ENCODE measurements around the gene NOL3. TPM values are rescaled to one million over a fixed set of nuclear protein-coding genes. Genes with fewer than 3 reads are reported as not detected.

Gene NOL3
- total and polyA plus RNA-seq, 8 donors: 11.4 to 492 (median 35.3) TPM

DNA sequence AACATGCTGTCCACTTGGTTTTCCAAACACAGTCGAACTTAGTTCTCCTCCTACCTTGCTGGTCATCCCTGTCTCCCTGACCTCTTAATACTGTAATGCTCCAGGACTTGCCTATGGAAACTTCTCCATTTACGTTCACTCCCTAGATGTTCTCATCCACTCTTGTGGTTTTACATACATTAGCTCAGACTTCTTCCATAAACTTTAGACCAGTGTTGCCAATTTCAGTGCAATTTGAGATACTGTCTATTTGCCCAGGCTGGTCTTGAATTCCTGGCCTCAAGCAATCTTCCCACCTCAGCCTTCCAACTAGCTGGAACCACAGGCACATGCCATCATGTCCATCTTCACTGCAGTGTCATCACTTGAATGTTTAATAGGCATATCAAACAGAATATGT, 11.9 kb downstream of the NOL3 start:
- Histone ChIP-seq H3K4me3 (no peak overlapping the region), H3K36me3 (no peaks in the 10 kb centered on the region), H3K27ac (peak overlapping the region in 3 of 5 donors; percentile 95 to 97 (median 96)), H3K9me3 (no peaks in the 10 kb centered on the region), H3K4me1 (peaks cover 37 to 80% (median 57%) of the 10 kb centered on the region in 4 donors), H3K27me3 (peaks cover 0 to 7% (median 0%) of the 10 kb centered on the region in 3 donors)
- TF ChIP-seq POLR2AphosphoS5 (IDR thresholded peaks at IDR 0.05): no peak
- no peak for TF ChIP-seq POLR2A (IDR thresholded peaks at IDR 0.05)
- TF ChIP-seq, protein P1, sequence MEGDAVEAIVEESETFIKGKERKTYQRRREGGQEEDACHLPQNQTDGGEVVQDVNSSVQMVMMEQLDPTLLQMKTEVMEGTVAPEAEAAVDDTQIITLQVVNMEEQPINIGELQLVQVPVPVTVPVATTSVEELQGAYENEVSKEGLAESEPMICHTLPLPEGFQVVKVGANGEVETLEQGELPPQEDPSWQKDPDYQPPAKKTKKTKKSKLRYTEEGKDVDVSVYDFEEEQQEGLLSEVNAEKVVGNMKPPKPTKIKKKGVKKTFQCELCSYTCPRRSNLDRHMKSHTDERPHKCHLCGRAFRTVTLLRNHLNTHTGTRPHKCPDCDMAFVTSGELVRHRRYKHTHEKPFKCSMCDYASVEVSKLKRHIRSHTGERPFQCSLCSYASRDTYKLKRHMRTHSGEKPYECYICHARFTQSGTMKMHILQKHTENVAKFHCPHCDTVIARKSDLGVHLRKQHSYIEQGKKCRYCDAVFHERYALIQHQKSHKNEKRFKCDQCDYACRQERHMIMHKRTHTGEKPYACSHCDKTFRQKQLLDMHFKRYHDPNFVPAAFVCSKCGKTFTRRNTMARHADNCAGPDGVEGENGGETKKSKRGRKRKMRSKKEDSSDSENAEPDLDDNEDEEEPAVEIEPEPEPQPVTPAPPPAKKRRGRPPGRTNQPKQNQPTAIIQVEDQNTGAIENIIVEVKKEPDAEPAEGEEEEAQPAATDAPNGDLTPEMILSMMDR (IDR thresholded peaks at IDR 0.05): no peak
- TF ChIP-seq EP300 (IDR thresholded peaks at IDR 0.05): no peak
- intact Hi-C loops (cut with DNase I; ENCODE audit: low total_unique reads): no loop called here
- 76 to 93% (median 87%) methylated on average over 2 of the region's 2 CpGs for WGBS, 5 donors
- no peak for DNase-seq

GRCh38 chr16:67183284-67183626, 12.9 kb downstream of the NOL3 start:
- intact Hi-C loops (cut with DNase I; ENCODE audit: low total_unique reads): no loop called here
- Histone ChIP-seq H3K9me3 (no peaks in the 10 kb centered on the region), H3K27ac (peak overlapping the region; percentile 60 to 98 (median 96)), H3K27me3 (peaks cover 0 to 4% (median 0%) of the 10 kb centered on the region in 3 donors), H3K36me3 (no peaks in the 10 kb centered on the region), H3K4me3 (peak overlapping the region; percentile 54 to 78 (median 59)), H3K4me1 (peaks cover 30 to 70% (median 48%) of the 10 kb centered on the region in 4 donors)
- TF ChIP-seq POLR2AphosphoS5 (IDR thresholded peaks at IDR 0.05) (no peak), EP300 (IDR thresholded peaks at IDR 0.05) (no peak), POLR2A (IDR thresholded peaks at IDR 0.05) (no peak)
- TF ChIP-seq, protein P1 (IDR thresholded peaks at IDR 0.05): no peak
- DNase-seq: no peak
- 7 to 11% (median 8%) methylated on average over 11 of the region's 11 CpGs for WGBS, 5 donors

- 0 to 1% (median 0%) methylated on average over 21 to 77 of the region's 77 CpGs for WGBS, 5 donors
- intact Hi-C loops (cut with DNase I; ENCODE audit: low total_unique reads): no loop called here
- peaks cover 0 to 4% (median 0%) of the 10 kb centered on the region in 3 donors for H3K27me3 ChIP-seq
- H3K4me3 ChIP-seq: peak within 1 kb of the TSS; percentile 54 to 78 (median 59)
- H3K36me3 ChIP-seq: no peaks in the 10 kb centered on the region
- no peak for TF ChIP-seq POLR2A (IDR thresholded peaks at IDR 0.05)
- TF ChIP-seq EP300 (IDR thresholded peaks at IDR 0.05): peak; percentile 35
- peak; percentile 13 to 83 (median 68) for TF ChIP-seq POLR2AphosphoS5 (IDR thresholded peaks at IDR 0.05)
- no peaks in the 10 kb centered on the region for H3K9me3 ChIP-seq
- H3K4me1 ChIP-seq: peaks cover 24 to 64% (median 42%) of the 10 kb centered on the region in 4 donors
- H3K27ac ChIP-seq: peak within 1 kb of the TSS; percentile 95 to 98 (median 97)
- peak; percentile 94 to 99 for DNase-seq
Observed at GRCh38 chr16:67183627-67184452, 13.5 kb downstream of the NOL3 start, which contains the start of gene MATCAP1. MATCAP1 (minus strand) TSS chr16:67183963; CDS start chr16:67180610, 3,353 bp downstream.

DNA sequence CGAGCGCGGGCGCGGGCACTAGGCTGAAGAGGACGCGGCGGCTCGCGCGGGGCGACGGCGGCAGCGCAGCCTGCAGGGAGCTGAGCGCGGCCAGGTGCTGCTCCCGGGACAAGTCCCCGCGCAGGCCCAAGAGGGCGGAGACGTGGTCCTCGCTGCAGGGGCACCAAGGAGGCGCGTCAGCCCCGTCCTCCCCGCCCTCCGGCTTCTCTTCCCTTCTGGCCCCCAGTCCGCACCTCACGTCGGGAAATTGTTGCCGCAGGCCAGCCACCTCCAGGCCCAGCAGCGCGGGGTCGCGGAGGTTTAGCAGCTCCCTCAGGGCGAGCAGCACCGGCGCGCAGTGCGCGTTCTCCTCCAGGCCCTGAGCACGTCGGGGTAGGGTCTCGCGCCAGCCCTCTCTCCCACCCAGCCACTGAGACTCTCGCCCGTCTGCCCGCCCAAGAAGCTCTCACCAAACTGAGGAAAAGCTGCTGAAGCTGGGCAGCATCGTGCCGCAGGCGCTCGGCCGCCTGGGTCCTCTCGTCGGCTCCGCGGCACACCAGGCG, 14.2 kb downstream of the NOL3 start:
- no peaks in the 10 kb centered on the region for H3K36me3 ChIP-seq
- H3K4me1 ChIP-seq: peaks cover 22 to 58% (median 38%) of the 10 kb centered on the region in 4 donors
- H3K27me3 ChIP-seq: peaks cover 0 to 4% (median 0%) of the 10 kb centered on the region in 3 donors
- 0 to 6% (median 5%) methylated on average over 28 to 59 of the region's 59 CpGs for WGBS, 5 donors
- no peaks in the 10 kb centered on the region for H3K9me3 ChIP-seq
- peak overlapping the region; percentile 54 to 78 (median 59) for H3K4me3 ChIP-seq
- no peak for TF ChIP-seq POLR2AphosphoS5 (IDR thresholded peaks at IDR 0.05)
- TF ChIP-seq, protein P1 (IDR thresholded peaks at IDR 0.05): no peak
- TF ChIP-seq POLR2A (IDR thresholded peaks at IDR 0.05): no peak
- no peak for TF ChIP-seq EP300 (IDR thresholded peaks at IDR 0.05)
- H3K27ac ChIP-seq: peak overlapping the region; percentile 95 to 98 (median 97)
- intact Hi-C loops (cut with DNase I; ENCODE audit: low total_unique reads): no loop called here
- DNase-seq: no peak
